A673 (cell line): Measurements from ENCODE around the gene POU3F3. TPM values are rescaled to one million over a fixed set of nuclear protein-coding genes. Genes with fewer than 3 reads are reported as not detected.

Source experiments
- BruUV-seq: library from RNA; stranded (reverse); fragments of 400-500 nt; replicated peaks from 2 replicates; lab custom pipeline; 2021; lab: Mats Ljungman, UMichigan
- CTCF ChIA-PET: fragments of 300-600 bp; sonication (Branson Sonifier 250); formaldehyde crosslinking; loops from one replicate; lab custom pipeline; 2022; ENCODE audit warnings: antibody characterized with exemption; lab: Charles Lee
- POLR2A ChIA-PET: fragments of 300-600 bp; sonication (Branson Sonifier 250); formaldehyde crosslinking; loops from one replicate; lab custom pipeline; 2022; ENCODE audit warnings: antibody characterized with exemption; ENCODE audit not compliant: low non-redundant PET; lab: Charles Lee
- DNase-seq: peaks from one replicate; pipeline ENCODE4 v3.0.0-alpha.2; 2015; ENCODE audit warnings: low spot score
- H3K27ac ChIP-seq: fragments of 200-600 bp; sonication (generic); 2 replicates; pipeline ENCODE4 v1.5.1; 2016; ENCODE audit warnings: mixed run types, low read depth, mild to moderate bottlenecking, mixed read lengths, antibody characterized with exemption, low read length; ENCODE audit not compliant: poor library complexity, severe bottlenecking
- H3K27me3 ChIP-seq: fragments of 200-600 bp; sonication (generic); replicated peaks from 2 replicates; pipeline ENCODE4 v1.6.1; 2017; ENCODE audit warnings: mixed run types, low read depth, mild to moderate bottlenecking, mixed read lengths, antibody characterized with exemption, low read length; ENCODE audit not compliant: insufficient read depth, poor library complexity
- H3K36me3 ChIP-seq: fragments of 200-600 bp; sonication (generic); 2 replicates; pipeline ENCODE4 v1.6.1; 2016; ENCODE audit warnings: mixed run types, mild to moderate bottlenecking, mixed read lengths, antibody characterized with exemption, low read length; ENCODE audit not compliant: insufficient read depth, poor library complexity, severe bottlenecking
- H3K4me1 ChIP-seq: fragments of 200-600 bp; sonication (generic); 2 replicates; pipeline ENCODE4 v1.6.1; 2017; ENCODE audit warnings: mixed run types, mild to moderate bottlenecking, mixed read lengths, antibody characterized with exemption, low read length; ENCODE audit not compliant: insufficient read depth, poor library complexity, severe bottlenecking
- H3K4me3 ChIP-seq: fragments of 200-600 bp; sonication (generic); 2 replicates; pipeline ENCODE4 v1.5.1; 2016; ENCODE audit warnings: low read depth, mixed run types, mild to moderate bottlenecking, mixed read lengths, low read length; ENCODE audit not compliant: poor library complexity, severe bottlenecking
- H3K9me3 ChIP-seq: fragments of 200-600 bp; sonication (generic); 2 replicates; pipeline ENCODE4 v1.6.1; 2016; ENCODE audit warnings: mixed run types, low read depth, mild to moderate bottlenecking, mixed read lengths, antibody characterized with exemption, low read length; ENCODE audit not compliant: poor library complexity, severe bottlenecking
- EZH2 ChIP-seq: fragments of 200-600 bp; sonication (generic); IDR thresholded peaks from 2 replicates; pipeline ENCODE4 v1.6.1; 2017; ENCODE audit warnings: borderline replicate concordance, low read depth, mild to moderate bottlenecking, mixed read lengths, antibody characterized with exemption, low read length; ENCODE audit not compliant: poor library complexity, severe bottlenecking
- intact Hi-C: fragments of 100-400 bp; cut with micrococcal nuclease; formaldehyde crosslinking; loops from one replicate; pipeline ENCODE4 v1.10.0; 2022; ENCODE audit not compliant: unreplicated experiment
- total RNA-seq: library from RNA; stranded (reverse); gene quantifications from 2 replicates; pipeline ENCODE4 v1.2.3, GENCODE V29; 2021
- TF ChIP-seq, protein P1 (sequence below): fragments of 300-800, 200-600 bp; sonication (generic); conservative IDR thresholded peaks from 2 replicates; pipeline ENCODE4 v1.5.1; 2017; ENCODE audit warnings: low read depth, mild to moderate bottlenecking, antibody characterized with exemption, low read length, moderate library complexity, mixed read lengths

POU3F3 gene
- total RNA-seq, 1 experiment from 2014 or later: not detected

DNA sequence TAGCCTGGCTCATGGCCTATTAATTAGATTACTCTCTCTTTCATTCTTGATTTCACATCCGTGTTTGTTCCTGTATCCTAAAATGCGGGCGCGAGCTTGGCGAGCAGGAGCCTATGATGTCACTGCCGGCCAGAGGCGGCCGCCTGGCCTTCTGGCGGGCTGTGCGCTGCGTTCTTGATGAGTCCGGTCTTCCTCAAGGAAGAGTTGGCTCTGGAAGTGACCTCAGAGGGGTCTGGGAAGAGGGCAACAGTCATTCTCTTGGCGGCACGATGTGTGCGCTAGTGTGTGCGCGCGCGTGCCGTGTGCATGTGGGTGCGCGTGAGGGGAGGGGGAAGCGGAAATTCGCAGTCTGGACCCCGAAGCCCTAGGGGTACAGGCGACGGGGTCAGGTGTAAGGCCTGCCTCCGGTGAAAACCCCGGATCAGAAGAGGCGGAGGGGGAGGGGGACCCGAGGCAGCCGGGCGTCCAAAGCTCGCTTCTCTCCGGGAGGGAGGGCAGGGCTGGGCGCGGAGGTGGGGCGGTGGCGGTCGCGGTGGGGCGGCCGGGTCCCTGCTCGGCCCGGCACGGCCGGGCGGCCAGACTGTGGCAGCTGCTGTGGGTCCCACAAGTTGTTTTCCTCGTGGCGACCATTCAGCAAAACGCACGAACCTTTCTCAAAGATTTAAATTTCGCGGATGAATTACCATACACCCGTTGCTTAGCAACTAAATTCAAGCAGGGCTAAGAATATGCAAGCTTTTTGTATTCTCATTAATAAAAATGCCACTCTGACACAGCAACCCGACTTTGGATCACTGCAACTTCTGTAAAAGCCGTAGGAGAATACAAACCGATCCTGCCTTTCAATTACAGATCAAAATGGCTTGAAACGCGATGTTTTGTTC lies 8.4 kb downstream of the POU3F3 start:
- peak overlapping the region; percentile 31 for H3K4me3 ChIP-seq
- no peaks in the 10 kb centered on the region for H3K9me3 ChIP-seq
- DNase-seq: no peak
- H3K4me1 ChIP-seq: peaks cover 9% of the 10 kb centered on the region
- intact Hi-C loops: no loop called here
- peaks cover 91% of the 10 kb centered on the region for H3K27me3 ChIP-seq
- H3K36me3 ChIP-seq: no peaks in the 10 kb centered on the region
- TF ChIP-seq, protein P1, sequence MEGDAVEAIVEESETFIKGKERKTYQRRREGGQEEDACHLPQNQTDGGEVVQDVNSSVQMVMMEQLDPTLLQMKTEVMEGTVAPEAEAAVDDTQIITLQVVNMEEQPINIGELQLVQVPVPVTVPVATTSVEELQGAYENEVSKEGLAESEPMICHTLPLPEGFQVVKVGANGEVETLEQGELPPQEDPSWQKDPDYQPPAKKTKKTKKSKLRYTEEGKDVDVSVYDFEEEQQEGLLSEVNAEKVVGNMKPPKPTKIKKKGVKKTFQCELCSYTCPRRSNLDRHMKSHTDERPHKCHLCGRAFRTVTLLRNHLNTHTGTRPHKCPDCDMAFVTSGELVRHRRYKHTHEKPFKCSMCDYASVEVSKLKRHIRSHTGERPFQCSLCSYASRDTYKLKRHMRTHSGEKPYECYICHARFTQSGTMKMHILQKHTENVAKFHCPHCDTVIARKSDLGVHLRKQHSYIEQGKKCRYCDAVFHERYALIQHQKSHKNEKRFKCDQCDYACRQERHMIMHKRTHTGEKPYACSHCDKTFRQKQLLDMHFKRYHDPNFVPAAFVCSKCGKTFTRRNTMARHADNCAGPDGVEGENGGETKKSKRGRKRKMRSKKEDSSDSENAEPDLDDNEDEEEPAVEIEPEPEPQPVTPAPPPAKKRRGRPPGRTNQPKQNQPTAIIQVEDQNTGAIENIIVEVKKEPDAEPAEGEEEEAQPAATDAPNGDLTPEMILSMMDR: no peak
- TF ChIP-seq EZH2: peak; percentile 58
- ChIA-PET CTCF (no interaction called here), POLR2A (no interaction called here)
- no peak overlapping the region for H3K27ac ChIP-seq
- BruUV-seq: no TSS peak

- Histone ChIP-seq H3K27me3 (peaks cover 93% of the 10 kb centered on the region), H3K4me3 (no peak overlapping the region), H3K27ac (no peak overlapping the region), H3K36me3 (no peaks in the 10 kb centered on the region), H3K9me3 (no peaks in the 10 kb centered on the region), H3K4me1 (peaks cover 9% of the 10 kb centered on the region)
- CTCF ChIA-PET: no interaction called here
- no peak for DNase-seq
- BruUV-seq: no TSS peak
- intact Hi-C loops: no loop called here
- POLR2A ChIA-PET: no interaction called here
- TF ChIP-seq EZH2: no peak
- TF ChIP-seq, protein P1: no peak
Observed at GRCh38 chr2:104863146-104863467, 9.2 kb downstream of the POU3F3 start.

DNA sequence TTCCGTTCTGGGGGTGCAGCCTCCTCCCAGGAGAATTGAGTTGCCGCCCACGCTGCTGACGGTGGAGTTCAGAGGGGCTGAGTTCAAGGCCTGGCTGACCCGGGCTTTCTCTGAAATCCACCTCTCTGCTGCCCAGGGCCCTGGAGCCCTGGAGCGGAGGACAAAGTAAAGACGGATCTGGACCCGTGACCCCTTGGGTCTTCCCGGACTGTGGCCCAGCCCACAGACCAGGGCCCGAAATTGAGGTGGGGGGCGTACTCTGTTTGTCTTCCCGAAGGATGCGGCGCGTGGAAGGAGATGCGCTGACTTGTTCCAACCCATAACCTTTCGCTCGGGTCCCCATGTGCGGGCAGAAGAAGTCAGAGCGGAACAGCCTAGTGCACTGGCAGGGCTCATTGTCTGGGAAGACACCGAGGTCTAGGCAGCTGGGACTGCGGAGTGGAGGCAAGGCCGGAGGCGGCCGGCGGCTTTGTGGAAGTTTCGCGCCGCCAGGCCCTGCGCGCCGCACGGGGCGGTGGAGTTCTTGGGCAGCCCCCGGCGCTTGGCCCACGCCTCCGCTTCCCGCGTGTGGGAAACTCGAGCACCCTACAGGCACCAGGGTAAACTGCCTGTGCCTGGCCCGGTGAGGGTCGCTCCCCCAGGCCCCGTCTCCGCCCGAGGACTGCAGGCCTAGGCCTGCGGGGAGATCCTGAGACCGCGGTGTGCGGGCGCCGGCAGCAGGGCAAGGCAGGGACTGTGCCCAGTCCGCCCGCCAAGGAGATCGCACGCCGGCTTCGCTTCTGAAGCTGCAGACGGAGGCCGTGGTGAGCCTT lies 9.8 kb downstream of the POU3F3 start:
- no peaks in the 10 kb centered on the region for H3K9me3 ChIP-seq
- TF ChIP-seq, protein P1: no peak
- TF ChIP-seq EZH2: no peak
- H3K27ac ChIP-seq: no peak overlapping the region
- CTCF ChIA-PET: no interaction called here
- no peaks in the 10 kb centered on the region for H3K36me3 ChIP-seq
- no TSS peak for BruUV-seq
- H3K27me3 ChIP-seq: peaks cover 93% of the 10 kb centered on the region
- POLR2A ChIA-PET: no interaction called here
- peaks cover 9% of the 10 kb centered on the region for H3K4me1 ChIP-seq
- intact Hi-C loops: no loop called here
- no peak for DNase-seq
- no peak overlapping the region for H3K4me3 ChIP-seq
